ENCODE data around the gene NBPF1.
"Not testable (repeated sequence)": the region's sequence is repeated elsewhere in the genome, so short reads cannot be mapped to it uniquely, and the experiment has no call there.

NBPF1 gene

GRCh38 chr1:16644482-16645270 lies 31.3 kb upstream of the NBPF1 start:
- TF ChIP-seq CTCF (IDR thresholded peaks at IDR 0.05; ENCODE audit: low read length), result peak; percentile 64
- Histone ChIP-seq H3K4me1 (ENCODE audit: insufficient read depth, low read length, severe bottlenecking) (peaks cover 26% of the 10 kb centered on the region), H3K9ac (ENCODE audit: low read length) (peak overlapping the region; percentile 70), H3K79me2 (ENCODE audit: insufficient read depth, low read length) (peaks cover 11% of the 10 kb centered on the region), H3K4me3 (ENCODE audit: low read depth, low read length, poor library complexity, severe bottlenecking) (peak overlapping the region; percentile 63), H3K4me2 (ENCODE audit: low read length) (peak overlapping the region; percentile 74), H3K27ac (ENCODE audit: low read depth, low read length, poor library complexity, severe bottlenecking) (peak overlapping the region; percentile 50)
- H2AFZ ChIP-seq (ENCODE audit: low read length); H3K9me3 ChIP-seq (ENCODE audit: low read length); H3K9me2 ChIP-seq (ENCODE audit: low read depth, low read length); H3F3A ChIP-seq (ENCODE audit: insufficient read depth, low read length); H3K27me3 ChIP-seq (ENCODE audit: insufficient read depth, low read length); H4K20me1 ChIP-seq (ENCODE audit: insufficient read depth, low read length); H3K36me3 ChIP-seq (ENCODE audit: insufficient read depth, low read length): not testable (repeated sequence)

GRCh38 chr1:16644193-16644481 lies 30.8 kb upstream of the NBPF1 start:
- peak overlapping the region; percentile 13 for H3K27ac ChIP-seq (ENCODE audit: low read depth, low read length, poor library complexity, severe bottlenecking)
- H3K27me3 ChIP-seq (ENCODE audit: insufficient read depth, low read length), result no peaks in the 10 kb centered on the region
- H2AFZ ChIP-seq (ENCODE audit: low read length), result no peak overlapping the region

GRCh38 chr1:16643476-16644192 lies 30.3 kb upstream of the NBPF1 start:
- peak overlapping the region; percentile 70 for H3K9ac ChIP-seq (ENCODE audit: low read length)
- H3K79me2 ChIP-seq (ENCODE audit: insufficient read depth, low read length), result peaks cover 11% of the 10 kb centered on the region
- H3K4me1 ChIP-seq (ENCODE audit: insufficient read depth, low read length, severe bottlenecking), result peaks cover 26% of the 10 kb centered on the region
- not testable (repeated sequence) for H3K9me3 ChIP-seq (ENCODE audit: low read length); H4K20me1 ChIP-seq (ENCODE audit: insufficient read depth, low read length); H3F3A ChIP-seq (ENCODE audit: insufficient read depth, low read length); H3K27me3 ChIP-seq (ENCODE audit: insufficient read depth, low read length); H2AFZ ChIP-seq (ENCODE audit: low read length); H3K9me2 ChIP-seq (ENCODE audit: low read depth, low read length); H3K36me3 ChIP-seq (ENCODE audit: insufficient read depth, low read length)
- H3K27ac ChIP-seq (ENCODE audit: low read depth, low read length, poor library complexity, severe bottlenecking), result peak overlapping the region; percentile 13
- H3K4me2 ChIP-seq (ENCODE audit: low read length), result peak overlapping the region; percentile 74
- peak overlapping the region; percentile 63 for H3K4me3 ChIP-seq (ENCODE audit: low read depth, low read length, poor library complexity, severe bottlenecking)

More at GRCh38 chr1:16644193-16644481, 30.8 kb upstream of the NBPF1 start:
- Histone ChIP-seq H4K20me1 (ENCODE audit: insufficient read depth, low read length) (no peaks in the 10 kb centered on the region), H3K9me2 (ENCODE audit: low read depth, low read length) (no peaks in the 10 kb centered on the region), H3K4me2 (ENCODE audit: low read length) (peak overlapping the region; percentile 74), H3K4me3 (ENCODE audit: low read depth, low read length, poor library complexity, severe bottlenecking) (peak overlapping the region; percentile 63), H3K9ac (ENCODE audit: low read length) (peak overlapping the region; percentile 70), H3K79me2 (ENCODE audit: insufficient read depth, low read length) (peaks cover 11% of the 10 kb centered on the region), H3F3A (ENCODE audit: insufficient read depth, low read length) (no peaks in the 10 kb centered on the region), H3K36me3 (ENCODE audit: insufficient read depth, low read length) (no peaks in the 10 kb centered on the region), H3K4me1 (ENCODE audit: insufficient read depth, low read length, severe bottlenecking) (peaks cover 26% of the 10 kb centered on the region), H3K9me3 (ENCODE audit: low read length) (no peaks in the 10 kb centered on the region)
- no peak for TF ChIP-seq EZH2 (IDR thresholded peaks at IDR 0.05; ENCODE audit: borderline replicate concordance, low read length)
- no peak for TF ChIP-seq CTCF (IDR thresholded peaks at IDR 0.05; ENCODE audit: low read length)

- not testable (repeated sequence) for H3K36me3 ChIP-seq (ENCODE audit: insufficient read depth, low read length); H3F3A ChIP-seq (ENCODE audit: insufficient read depth, low read length); H2AFZ ChIP-seq (ENCODE audit: low read length); H3K27ac ChIP-seq (ENCODE audit: low read depth, low read length, poor library complexity, severe bottlenecking); H4K20me1 ChIP-seq (ENCODE audit: insufficient read depth, low read length); H3K9me3 ChIP-seq (ENCODE audit: low read length); H3K27me3 ChIP-seq (ENCODE audit: insufficient read depth, low read length); H3K9me2 ChIP-seq (ENCODE audit: low read depth, low read length)
- peak overlapping the region; percentile 63 for H3K4me3 ChIP-seq (ENCODE audit: low read depth, low read length, poor library complexity, severe bottlenecking)
- H3K9ac ChIP-seq (ENCODE audit: low read length), result peak overlapping the region; percentile 70; the same call in 1 of the 2 replicates
- peaks cover 26% of the 10 kb centered on the region for H3K4me1 ChIP-seq (ENCODE audit: insufficient read depth, low read length, severe bottlenecking)
- peak overlapping the region; percentile 74 for H3K4me2 ChIP-seq (ENCODE audit: low read length)
- H3K79me2 ChIP-seq (ENCODE audit: insufficient read depth, low read length), result peaks cover 11% of the 10 kb centered on the region
These were observed 29.6 kb upstream of the NBPF1 start for GRCh38 chr1:16643001-16643411.

GRCh38 chr1:16642025-16642966 lies 28.9 kb upstream of the NBPF1 start:
- Histone ChIP-seq H3K4me1 (ENCODE audit: insufficient read depth, low read length, severe bottlenecking) (peaks cover 26% of the 10 kb centered on the region), H3K4me2 (ENCODE audit: low read length) (peak overlapping the region; percentile 74; the same call in 1 of the 2 replicates), H3K4me3 (ENCODE audit: low read depth, low read length, poor library complexity, severe bottlenecking) (peak overlapping the region; percentile 63), H3K79me2 (ENCODE audit: insufficient read depth, low read length) (peaks cover 11% of the 10 kb centered on the region)
- H3K27ac ChIP-seq (ENCODE audit: low read depth, low read length, poor library complexity, severe bottlenecking); H3K9ac ChIP-seq (ENCODE audit: low read length); H3K36me3 ChIP-seq (ENCODE audit: insufficient read depth, low read length); H3K27me3 ChIP-seq (ENCODE audit: insufficient read depth, low read length); H3F3A ChIP-seq (ENCODE audit: insufficient read depth, low read length); H2AFZ ChIP-seq (ENCODE audit: low read length); H4K20me1 ChIP-seq (ENCODE audit: insufficient read depth, low read length); H3K9me2 ChIP-seq (ENCODE audit: low read depth, low read length); H3K9me3 ChIP-seq (ENCODE audit: low read length): not testable (repeated sequence)

Data from OCI-LY1 (cell line).